GM12878 (cell line): ENCODE results near the gene OOSP4B. TPM values are rescaled to one million over a fixed set of nuclear protein-coding genes. Genes with fewer than 3 reads are reported as not detected.

Experiments
- ATAC-seq: fragments of 200-7000 bp; cut with Tn5 transposase; 3 replicates; pipeline ENCODE4 v1.9.1; 2020; ENCODE audit warnings: mild to moderate bottlenecking, moderate library complexity
- BruUV-seq: library from RNA; stranded (reverse); fragments of 400-500 nt; replicated peaks from 2 replicates; lab custom pipeline; 2021; lab: Mats Ljungman, UMichigan
- CTCF ChIA-PET: fragments of 300-600 bp; sonication (Branson Sonifier 250); formaldehyde crosslinking; extraction: SDS; loops from one replicate; lab custom pipeline; 2021; ENCODE audit warnings: inconsistent platforms; lab: Yijun Ruan, JAX
- POLR2A ChIA-PET: fragments of 350-600 bp; formaldehyde crosslinking; extraction: SDS; loops from one replicate; lab custom pipeline; 2021; ENCODE audit warnings: inconsistent platforms; lab: Charles Lee
- RAD21 ChIA-PET: fragments of 300-600 bp; sonication (Branson Sonifier 250); formaldehyde crosslinking; loops from one replicate; lab custom pipeline; 2023; ENCODE audit warnings: antibody characterized with exemption; ENCODE audit not compliant: unreplicated experiment; lab: Charles Lee
- SMC1A ChIA-PET: fragments of 300-600 bp; sonication (Branson Sonifier 250); formaldehyde crosslinking; loops from one replicate; lab custom pipeline; 2023; ENCODE audit not compliant: unreplicated experiment, uncharacterized antibody; lab: Charles Lee
- DNase-seq: peaks from one replicate; pipeline ENCODE4 v3.0.0-alpha.2; 2011; ENCODE audit warnings: low read depth, low spot score
- FAIRE-seq: peaks from 3 replicates; lab custom pipeline; 2011; peaks lifted over from hg19 to GRCh38; lab: Jason Lieb, UNC
- H2AFZ ChIP-seq: 2 replicates; pipeline ENCODE4 v1.6.0; 2011; ENCODE audit warnings: low read depth, low read length, control low read depth; ENCODE audit not compliant: control insufficient read depth
- H3K27ac ChIP-seq: 2 replicates; pipeline ENCODE4 v1.5.1; 2011; ENCODE audit warnings: control low read depth; ENCODE audit not compliant: control insufficient read depth, insufficient read depth
- H3K27me3 ChIP-seq, 2 experiments: replicated peaks in 1 of 2; 2 replicates each; pipeline versions ENCODE4 v1.6.0 to v1.6.1; 2011; ENCODE audit warnings: low read length in 1 of 2; ENCODE audit not compliant: control insufficient read depth in 2 of 2, insufficient read depth in 2 of 2
- H3K36me3 ChIP-seq, 2 experiments: 2 replicates each; pipeline ENCODE4 v1.5.1; 2011; ENCODE audit warnings: low read length in 1 of 2; ENCODE audit not compliant: control insufficient read depth in 2 of 2, insufficient read depth in 2 of 2
- H3K4me1 ChIP-seq: 2 replicates; pipeline ENCODE4 v1.6.1; 2011; ENCODE audit warnings: mild to moderate bottlenecking, low read length, moderate library complexity, mixed read lengths; ENCODE audit not compliant: control insufficient read depth, insufficient read depth
- H3K4me2 ChIP-seq: 2 replicates; pipeline ENCODE4 v1.6.0; 2011; ENCODE audit warnings: control low read depth; ENCODE audit not compliant: control insufficient read depth, insufficient read depth
- H3K4me3 ChIP-seq: fragments of 200-600 bp; sonication (generic); 2 replicates; pipeline ENCODE4 v1.5.1; 2016
- H3K79me2 ChIP-seq: 2 replicates; pipeline ENCODE4 v1.6.0; 2011; ENCODE audit warnings: low read length; ENCODE audit not compliant: control insufficient read depth, insufficient read depth
- H3K9ac ChIP-seq: 2 replicates; pipeline ENCODE4 v1.8.0; 2011; ENCODE audit warnings: low read length, control low read depth, mixed read lengths; ENCODE audit not compliant: control insufficient read depth, insufficient read depth
- H3K9me3 ChIP-seq: replicated peaks from 3 replicates; pipeline ENCODE4 v1.5.1; 2011; ENCODE audit warnings: mild to moderate bottlenecking, low read length; ENCODE audit not compliant: control insufficient read depth, insufficient read depth
- H4K20me1 ChIP-seq: 2 replicates; pipeline ENCODE4 v1.6.0; 2011; ENCODE audit not compliant: control insufficient read depth, insufficient read depth
- CHD1 ChIP-seq: IDR thresholded peaks from 2 replicates; pipeline ENCODE4 v1.6.1; 2012; ENCODE audit warnings: low read depth, low read length, improper control_type of control experiment
- EED ChIP-seq: sonication (generic); IDR thresholded peaks from 2 replicates; pipeline ENCODE4 v1.6.1; 2016; ENCODE audit warnings: antibody characterized with exemption, low read depth
- HDAC2 ChIP-seq: fragments of 200-600 bp; sonication (generic); IDR thresholded peaks from 2 replicates; pipeline ENCODE4 v1.6.1; 2017
- IKZF2 ChIP-seq, 2 experiments: fragments of 450-650 bp; IDR thresholded peaks; 2 replicates each; pipeline ENCODE4 v1.6.1; 2017; ENCODE audit warnings: mild to moderate bottlenecking in 2 of 2, moderate library complexity in 2 of 2
- MAX ChIP-seq: IDR thresholded peaks from 2 replicates; pipeline ENCODE4 v1.6.1; 2012; ENCODE audit warnings: low read depth, low read length, improper control_type of control experiment
- MTA3 ChIP-seq: IDR thresholded peaks from 2 replicates; pipeline ENCODE4 v1.6.1; 2012; ENCODE audit warnings: low read length, inconsistent platforms, borderline replicate concordance
- NFYB ChIP-seq: IDR thresholded peaks from 2 replicates; pipeline ENCODE4 v1.6.1; 2011; ENCODE audit warnings: low read depth, mild to moderate bottlenecking, low read length, improper control_type of control experiment, moderate library complexity; ENCODE audit not compliant: insufficient read depth
- PAX8 ChIP-seq: fragments of 450-650 bp; IDR thresholded peaks from 2 replicates; pipeline ENCODE4 v1.6.1; 2017; ENCODE audit warnings: mild to moderate bottlenecking, moderate library complexity
- SMAD5 ChIP-seq: IDR thresholded peaks from 2 replicates; pipeline ENCODE4 v1.6.1; 2016; ENCODE audit warnings: antibody characterized with exemption, low read depth
- SREBF1 ChIP-seq: IDR thresholded peaks from 2 replicates; pipeline ENCODE4 v1.6.1; 2012; ENCODE audit warnings: mild to moderate bottlenecking, low read length
- ZSCAN29 ChIP-seq: fragments of 450-650 bp; IDR thresholded peaks from 2 replicates; pipeline ENCODE4 v1.6.1; 2017; ENCODE audit warnings: mild to moderate bottlenecking, moderate library complexity
- WGBS: methylation state at CpG from one replicate; pipeline ENCODE4 v1.1.6; 2016; ENCODE audit warnings: low lambda C conversion rate; ENCODE audit not compliant: insufficient replicate concordance, insufficient coverage; ENCODE audit errors: missing lambda C conversion rate; 5-methylcytosine and 5-hydroxymethylcytosine counted together
- in situ Hi-C: fragments of 300-500 bp; cut with MboI; formaldehyde crosslinking; loops from 9 replicates; pipeline ENCODE4 v1.14.3; 2018; ENCODE audit warnings: mixed read lengths
- intact Hi-C: fragments of 100-400 bp; cut with micrococcal nuclease; formaldehyde crosslinking; loops from one replicate; pipeline ENCODE4 v1.14.2; 2022; ENCODE audit not compliant: unreplicated experiment
- polyA plus RNA-seq, 11 experiments: library from polyadenylated mRNA; depleted of rRNA in 4 of 11; unstranded in 6 of 11; stranded (reverse) in 5 of 11; fragments of >200 nt; fragmentation: Nextera tagmentation in 4 of 11; fragmentation: Illumina TruSeq in 1 of 11; extraction: Ambion mirVana in 4 of 11; extraction: Trizol in 1 of 11; gene quantifications; 1 replicate in 1 of 11; 2 replicates in 10 of 11; pipeline versions ENCODE4 v1.2.1 to v1.2.3, GENCODE V29; 2011 to 2016; ENCODE audit warnings: inconsistent platforms in 2 of 11, missing spikeins in 2 of 11, low read depth in 1 of 11
- total RNA-seq, 4 experiments: library from RNA; depleted of rRNA in 3 of 4; stranded (reverse); fragments of >200 nt in 3 of 4; fragmentation: Illumina TruSeq in 1 of 4; extraction: Trizol in 1 of 4; gene quantifications; 2 replicates each; pipeline versions ENCODE4 v1.2.1 to v1.2.3, GENCODE V29; 2013 to 2021
- TF ChIP-seq, protein P1 (sequence below): fragments of 450-650 bp; IDR thresholded peaks from 2 replicates; pipeline ENCODE4 v1.6.1; 2017; ENCODE audit warnings: mild to moderate bottlenecking, moderate library complexity

OOSP4B gene
- total and polyA plus RNA-seq, 10 of the 15 experiments (the other 5 are each of a cell fraction or from before 2014, with no cell fraction given) = not detected

GRCh38 chr11:60077216-60077817, 60.3 kb downstream of the OOSP4B start (continued):
- TF ChIP-seq NFYB (no peak), SMAD5 (no peak), PAX8 (no peak), MTA3 (no peak), CHD1 (no peak)

DNA sequence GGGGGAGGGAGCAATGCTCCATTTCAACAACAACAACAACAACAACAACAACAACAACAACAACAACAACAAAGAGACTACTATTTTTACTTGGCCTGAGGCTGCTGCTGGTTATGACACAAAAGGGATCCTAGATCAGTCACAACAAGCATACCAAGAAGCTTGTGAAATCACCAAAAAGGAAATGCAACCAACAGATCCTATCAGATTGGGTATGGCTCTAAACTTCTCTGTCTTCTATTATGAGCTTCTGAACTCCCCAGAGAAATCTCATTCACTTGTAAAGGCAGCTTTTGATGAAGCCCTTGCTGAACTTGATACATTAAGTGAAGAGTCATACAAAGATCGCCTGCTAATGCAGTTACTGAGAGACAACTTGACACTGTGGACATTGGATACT, 61.0 kb downstream of the OOSP4B start:
- 36% methylated on average over 1 of the region's 1 CpG for WGBS
- POLR2A ChIA-PET = no interaction called here
- H3K9ac ChIP-seq = no peak overlapping the region
- no peaks in the 10 kb centered on the region; a peak in 1 of 4 replicates for H3K27me3 ChIP-seq
- RAD21 ChIA-PET = no interaction called here
- H2AFZ ChIP-seq = no peak overlapping the region
- no peak overlapping the region for H3K27ac ChIP-seq
- DNase-seq (no peak), FAIRE-seq (no peak), ATAC-seq (no peak)
- CTCF ChIA-PET = interaction anchor here (0.5 to 1.5 kb wide), 2 partner anchors 23 to 159 kb away, joined by 3 to 4 read pairs; no protein-coding TSS in a partner anchor
- SMC1A ChIA-PET = interaction anchor here (0.7 to 2.6 kb wide), 3 partner anchors 11 to 169 kb away, joined by 3 to 6 read pairs (median 3); partner anchors contain the start of gene MS4A2
- no TSS peak for BruUV-seq
- no peaks in the 10 kb centered on the region for H3K9me3 ChIP-seq
- in situ Hi-C loops = no loop called here
- no peaks in the 10 kb centered on the region for H3K79me2 ChIP-seq
- intact Hi-C loops = loop anchor here (10.0 kb wide), 1 partner anchor 177 kb away; no protein-coding TSS in a partner anchor
- no peak overlapping the region for H3K4me3 ChIP-seq
- H4K20me1 ChIP-seq = no peaks in the 10 kb centered on the region
- no peaks in the 10 kb centered on the region for H3K36me3 ChIP-seq
- H3K4me1 ChIP-seq = no peaks in the 10 kb centered on the region
- no peak for TF ChIP-seq SREBF1
- no peak for TF ChIP-seq MAX
- no peak for TF ChIP-seq HDAC2
- no peak for TF ChIP-seq CHD1
- no peak for TF ChIP-seq EED
- TF ChIP-seq, protein P1, sequence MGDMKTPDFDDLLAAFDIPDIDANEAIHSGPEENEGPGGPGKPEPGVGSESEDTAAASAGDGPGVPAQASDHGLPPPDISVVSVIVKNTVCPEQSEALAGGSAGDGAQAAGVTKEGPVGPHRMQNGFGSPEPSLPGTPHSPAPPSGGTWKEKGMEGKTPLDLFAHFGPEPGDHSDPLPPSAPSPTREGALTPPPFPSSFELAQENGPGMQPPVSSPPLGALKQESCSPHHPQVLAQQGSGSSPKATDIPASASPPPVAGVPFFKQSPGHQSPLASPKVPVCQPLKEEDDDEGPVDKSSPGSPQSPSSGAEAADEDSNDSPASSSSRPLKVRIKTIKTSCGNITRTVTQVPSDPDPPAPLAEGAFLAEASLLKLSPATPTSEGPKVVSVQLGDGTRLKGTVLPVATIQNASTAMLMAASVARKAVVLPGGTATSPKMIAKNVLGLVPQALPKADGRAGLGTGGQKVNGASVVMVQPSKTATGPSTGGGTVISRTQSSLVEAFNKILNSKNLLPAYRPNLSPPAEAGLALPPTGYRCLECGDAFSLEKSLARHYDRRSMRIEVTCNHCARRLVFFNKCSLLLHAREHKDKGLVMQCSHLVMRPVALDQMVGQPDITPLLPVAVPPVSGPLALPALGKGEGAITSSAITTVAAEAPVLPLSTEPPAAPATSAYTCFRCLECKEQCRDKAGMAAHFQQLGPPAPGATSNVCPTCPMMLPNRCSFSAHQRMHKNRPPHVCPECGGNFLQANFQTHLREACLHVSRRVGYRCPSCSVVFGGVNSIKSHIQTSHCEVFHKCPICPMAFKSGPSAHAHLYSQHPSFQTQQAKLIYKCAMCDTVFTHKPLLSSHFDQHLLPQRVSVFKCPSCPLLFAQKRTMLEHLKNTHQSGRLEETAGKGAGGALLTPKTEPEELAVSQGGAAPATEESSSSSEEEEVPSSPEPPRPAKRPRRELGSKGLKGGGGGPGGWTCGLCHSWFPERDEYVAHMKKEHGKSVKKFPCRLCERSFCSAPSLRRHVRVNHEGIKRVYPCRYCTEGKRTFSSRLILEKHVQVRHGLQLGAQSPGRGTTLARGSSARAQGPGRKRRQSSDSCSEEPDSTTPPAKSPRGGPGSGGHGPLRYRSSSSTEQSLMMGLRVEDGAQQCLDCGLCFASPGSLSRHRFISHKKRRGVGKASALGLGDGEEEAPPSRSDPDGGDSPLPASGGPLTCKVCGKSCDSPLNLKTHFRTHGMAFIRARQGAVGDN = no peak
- no peak for TF ChIP-seq IKZF2 (IDR thresholded peaks at IDR 0.05)
- TF ChIP-seq ZSCAN29 = no peak
- H3K4me2 ChIP-seq = no peak overlapping the region
